ENCODE data around the gene CPT1B.

DNA sequence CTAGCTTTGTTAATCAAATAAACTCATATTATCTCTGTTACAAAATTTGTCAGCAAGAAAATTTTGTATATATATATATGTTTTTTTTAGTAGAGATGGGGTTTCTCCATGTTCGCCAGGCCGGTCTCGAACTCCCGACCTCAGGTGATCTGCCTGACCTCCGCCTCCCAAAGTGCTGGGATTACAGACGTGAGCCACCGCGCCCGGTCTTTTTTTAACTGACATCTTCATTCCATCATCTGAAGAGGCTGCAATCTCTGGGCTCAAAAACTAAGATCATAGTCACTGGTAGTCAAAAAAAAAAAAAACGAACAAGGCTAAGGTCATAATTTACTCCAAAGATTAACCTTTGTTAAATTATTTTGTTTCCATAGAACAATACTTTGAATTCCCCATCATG lies 37.8 kb downstream of the CPT1B start:
- TF ChIP-seq CTCF (conservative IDR thresholded peaks at IDR 0.05) (no peak), ZFX (IDR thresholded peaks at IDR 0.05) (no peak)

All from C4-2B (cell line).